HG02571 (cell line): ENCODE measurements around the gene OR5AL1.
"Not testable (repeated sequence)": the region's sequence is repeated elsewhere in the genome, so short reads cannot be mapped to it uniquely, and the experiment has no call there.

ENCODE experiments used
- ATAC-seq: cut with Tn5 transposase; IDR thresholded peaks from one replicate; pipeline ENCODE4 v1.9.1; 2021; ENCODE audit warnings: mild to moderate bottlenecking, moderate library complexity; ENCODE audit not compliant: unreplicated experiment

OR5AL1 gene

DNA sequence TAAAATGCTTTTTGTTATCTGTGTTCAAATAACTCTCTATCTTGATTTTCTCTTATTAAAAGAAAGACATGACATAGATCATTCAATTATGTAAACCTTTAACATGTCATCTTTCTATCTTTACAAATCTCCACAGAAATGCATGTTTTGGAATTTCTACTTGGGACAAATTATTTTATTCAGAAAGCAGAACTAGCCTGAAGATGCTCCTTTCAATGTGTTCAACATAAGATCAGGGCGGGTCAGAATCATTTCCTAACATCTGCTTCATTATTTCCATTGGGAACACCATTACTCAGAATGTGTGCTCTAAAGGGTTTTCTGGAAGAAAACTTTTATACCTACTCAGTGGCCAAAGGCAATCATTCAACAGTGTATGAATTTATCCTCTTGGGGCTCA is at the start of gene OR5AL1:
Gene OR5AL1, plus strand, starts transcription at position 301 of the 400 bp plus-strand sequence.
- ATAC-seq, result no peak

DNA sequence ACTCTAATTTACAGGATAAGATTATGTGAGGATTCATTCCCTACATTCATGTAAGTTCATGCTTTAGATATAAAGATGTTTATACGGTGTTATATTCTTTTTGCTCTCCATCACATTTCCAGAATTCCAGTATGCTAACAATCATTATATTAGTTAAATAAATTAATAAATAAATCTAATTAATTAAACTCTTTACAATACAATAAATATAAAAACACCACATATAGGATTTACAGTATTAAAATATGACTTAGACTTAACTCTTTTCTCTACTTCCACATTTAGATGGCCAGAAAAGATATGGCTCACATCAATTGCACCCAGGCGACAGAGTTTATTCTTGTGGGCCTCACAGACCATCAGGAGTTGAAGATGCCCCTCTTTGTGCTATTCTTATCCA is 37.2 kb upstream of the OR5AL1 start, which contains the start of gene OR8U1:
Gene OR8U1, plus strand, starts transcription at position 301 of the 400 bp plus-strand sequence. Its CDS starts 0 bp downstream, at position 301.
- no peak for ATAC-seq

DNA sequence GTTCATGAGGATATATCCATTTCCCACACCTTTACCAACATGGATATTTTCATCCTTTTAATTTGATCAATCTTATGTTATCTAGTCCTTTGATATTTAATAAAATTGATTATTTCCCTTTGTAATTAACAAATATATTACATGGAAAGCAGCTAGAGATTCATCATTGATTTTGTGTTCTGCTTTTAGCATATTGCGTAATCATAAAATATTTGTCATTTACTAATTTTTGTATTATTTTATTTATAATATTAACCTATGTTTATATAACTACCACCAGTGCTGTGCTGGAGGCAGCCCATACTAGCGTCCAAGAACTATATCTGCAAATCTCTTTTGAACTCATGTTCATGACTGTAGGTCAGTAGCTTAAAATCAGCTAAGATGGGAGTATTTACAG is 32.4 kb upstream of the OR5AL1 start:
- no peak for ATAC-seq

DNA sequence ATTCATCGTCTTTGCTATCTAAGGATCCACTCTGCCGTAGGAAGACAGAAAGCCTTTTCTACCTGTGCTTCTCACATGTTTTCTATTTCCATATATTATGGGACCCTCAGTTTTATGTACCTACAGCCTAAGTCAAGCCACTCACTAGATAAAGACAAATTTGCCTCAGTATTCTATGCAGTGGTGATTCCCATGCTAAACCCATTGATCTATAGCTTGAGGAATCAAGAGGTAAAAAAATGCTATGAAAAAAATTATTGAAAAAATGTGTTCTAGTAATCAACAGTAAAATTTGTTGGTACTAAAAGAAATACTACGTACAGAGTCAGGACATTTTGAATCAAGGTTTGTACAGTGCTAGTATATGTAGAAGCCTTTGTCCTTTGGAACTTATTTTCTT is 18.1 kb upstream of the OR5AL1 start:
- ATAC-seq, result no peak

DNA sequence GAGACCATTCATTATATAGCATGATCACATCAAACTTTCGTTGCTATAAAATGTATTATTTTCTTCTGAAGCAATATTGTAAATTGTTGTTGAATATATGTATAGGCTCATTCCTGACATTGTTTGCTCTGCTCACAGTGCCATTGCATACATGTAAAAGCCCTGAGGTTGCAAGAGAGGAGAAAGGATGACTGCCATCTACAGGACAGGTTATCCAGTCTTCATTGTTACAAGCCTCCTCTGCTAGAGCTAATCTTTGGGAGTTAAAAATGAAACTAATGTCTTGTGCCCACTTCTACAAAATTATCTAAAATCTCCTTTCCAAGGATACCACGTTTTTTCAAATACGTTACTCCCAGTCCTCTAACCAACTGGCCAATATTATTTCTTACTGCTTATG is 16.4 kb upstream of the OR5AL1 start:
- ATAC-seq, result no peak

DNA sequence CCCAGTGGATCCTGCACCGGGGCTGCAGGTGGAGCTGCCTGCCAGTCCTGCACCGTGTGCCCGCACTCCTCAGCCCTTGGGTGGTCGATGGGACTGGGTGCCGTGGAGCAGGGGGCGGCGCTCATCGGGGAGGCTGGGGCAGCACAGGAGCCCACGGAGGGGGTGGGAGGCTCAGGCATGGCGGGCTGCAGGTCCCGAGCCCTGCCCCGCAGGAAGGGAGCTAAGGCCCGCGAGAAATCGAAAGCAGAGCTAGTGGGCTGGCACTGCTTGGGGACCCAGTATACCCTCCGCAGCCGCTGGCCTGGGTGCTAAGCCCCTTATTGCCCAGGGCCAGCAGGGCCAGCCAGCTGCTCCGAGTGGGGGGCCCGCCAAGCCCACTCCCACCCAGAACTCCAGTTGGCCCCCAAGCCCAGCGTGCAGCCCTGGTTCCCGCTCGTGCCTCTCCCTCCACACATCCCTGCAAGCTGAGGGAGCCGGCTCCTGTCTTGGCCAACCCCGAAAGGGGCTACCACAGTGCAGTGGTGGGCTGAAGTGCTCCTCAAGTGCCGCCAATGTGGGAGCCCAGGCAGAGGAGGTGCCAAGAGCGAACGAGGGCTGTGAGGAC is 10.5 kb upstream of the OR5AL1 start:
- ATAC-seq, result not testable (repeated sequence)

DNA sequence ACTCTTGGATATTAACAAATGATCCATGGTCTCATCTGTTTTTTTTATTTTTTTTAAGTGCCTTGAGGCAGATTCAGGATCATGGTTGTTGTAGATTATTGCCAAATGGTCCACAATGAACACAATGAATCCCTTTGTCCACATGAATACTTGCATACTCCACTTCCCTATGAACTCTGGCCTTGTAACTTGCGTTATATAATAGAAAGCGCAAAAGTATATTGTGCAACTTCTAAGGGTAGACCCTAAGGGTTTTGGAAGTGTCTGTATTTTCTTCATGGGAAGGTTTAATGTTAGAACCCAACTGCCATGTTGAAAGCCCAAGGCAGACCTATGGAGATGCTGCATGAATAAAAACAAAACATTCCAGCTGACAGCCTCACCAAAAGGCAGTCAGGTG is 8.1 kb upstream of the OR5AL1 start:
- no peak for ATAC-seq

DNA sequence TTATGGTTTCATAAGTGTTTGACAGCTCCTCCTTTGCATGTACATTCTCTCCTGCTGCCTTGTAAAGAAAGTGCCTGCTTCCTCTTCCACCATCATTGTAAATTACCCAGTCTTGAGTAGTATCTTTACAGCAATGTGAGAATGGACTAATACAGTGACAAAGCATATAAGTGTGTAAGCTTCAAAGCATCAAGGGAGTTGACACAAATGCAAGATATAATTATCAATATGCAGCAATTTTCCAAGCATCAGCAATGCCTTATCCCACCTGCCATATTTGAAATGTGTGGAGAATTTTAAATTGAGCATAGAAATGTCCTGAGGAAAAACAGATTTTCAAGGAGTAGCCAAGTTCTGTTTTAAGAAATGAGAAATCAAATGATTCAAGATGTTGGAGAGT is 1.7 kb upstream of the OR5AL1 start:
- no peak for ATAC-seq

DNA sequence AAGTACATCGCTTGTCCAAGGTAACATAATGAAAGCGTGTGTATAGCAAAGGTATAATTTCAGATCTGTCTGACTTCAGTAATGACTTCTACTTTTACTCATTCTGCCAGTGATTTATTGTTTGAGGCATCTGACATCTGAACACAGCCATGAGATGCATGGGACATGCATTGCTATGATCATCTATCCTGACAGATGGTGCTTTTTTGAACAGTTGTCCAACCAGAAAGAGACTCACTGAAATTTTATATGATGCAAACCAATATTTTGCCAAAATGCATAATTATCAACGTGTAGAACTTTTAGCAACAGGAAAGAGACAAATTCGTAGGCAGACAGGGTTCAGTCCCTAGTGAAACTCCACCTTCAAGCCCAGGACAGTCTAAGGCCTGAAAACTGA is 41.0 kb downstream of the OR5AL1 start:
- no peak for ATAC-seq

DNA sequence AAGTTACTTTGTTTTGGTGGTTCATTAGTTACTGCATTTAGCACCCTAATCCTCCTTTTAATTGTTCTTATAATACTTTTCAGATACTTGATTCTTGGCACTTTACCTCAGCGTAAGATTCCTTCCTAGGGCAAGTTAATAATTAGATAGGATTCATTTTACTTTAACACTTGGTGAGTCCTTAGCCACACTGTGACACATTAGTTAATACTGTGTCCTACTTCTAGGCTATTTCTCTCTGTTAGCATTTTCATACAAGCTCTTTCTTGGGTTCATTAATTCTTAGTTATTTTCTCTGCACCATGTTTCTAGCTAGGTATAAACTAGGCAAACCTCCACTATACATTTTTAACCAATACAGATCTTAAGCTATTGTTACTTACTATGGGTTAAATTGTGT is 44.6 kb downstream of the OR5AL1 start:
- no peak for ATAC-seq
